Fibroblast of skin of right biceps (primary cell): ENCODE results near the gene COL26A1.
"Not testable (repeated sequence)": the region's sequence is repeated elsewhere in the genome, so short reads cannot be mapped to it uniquely, and the experiment has no call there.

Experiments
- DNase-seq: peaks from one replicate; pipeline ENCODE4 v3.0.0-alpha.2; 2013

The COL26A1 gene

DNA sequence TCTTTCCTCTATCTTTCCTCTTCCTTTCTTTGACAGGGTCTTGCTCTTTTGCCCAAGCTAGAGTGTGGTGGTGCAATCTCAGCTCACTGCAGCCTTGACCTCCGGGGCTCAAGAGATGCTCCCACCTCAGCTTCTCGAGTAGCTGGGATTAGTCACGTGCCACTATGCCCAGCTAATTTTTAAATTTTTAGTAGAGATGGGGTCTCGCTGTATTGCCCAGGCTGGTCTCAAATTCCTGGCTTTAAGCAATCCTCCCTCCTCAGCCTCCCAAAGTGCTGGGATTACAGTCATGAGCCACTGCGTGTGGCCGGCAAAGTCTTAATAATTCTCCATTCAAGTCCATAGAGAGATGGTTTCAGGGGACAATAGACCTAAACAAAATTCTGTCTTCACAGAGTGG lies 40.2 kb downstream of the COL26A1 start:
- DNase-seq, result no peak

DNA sequence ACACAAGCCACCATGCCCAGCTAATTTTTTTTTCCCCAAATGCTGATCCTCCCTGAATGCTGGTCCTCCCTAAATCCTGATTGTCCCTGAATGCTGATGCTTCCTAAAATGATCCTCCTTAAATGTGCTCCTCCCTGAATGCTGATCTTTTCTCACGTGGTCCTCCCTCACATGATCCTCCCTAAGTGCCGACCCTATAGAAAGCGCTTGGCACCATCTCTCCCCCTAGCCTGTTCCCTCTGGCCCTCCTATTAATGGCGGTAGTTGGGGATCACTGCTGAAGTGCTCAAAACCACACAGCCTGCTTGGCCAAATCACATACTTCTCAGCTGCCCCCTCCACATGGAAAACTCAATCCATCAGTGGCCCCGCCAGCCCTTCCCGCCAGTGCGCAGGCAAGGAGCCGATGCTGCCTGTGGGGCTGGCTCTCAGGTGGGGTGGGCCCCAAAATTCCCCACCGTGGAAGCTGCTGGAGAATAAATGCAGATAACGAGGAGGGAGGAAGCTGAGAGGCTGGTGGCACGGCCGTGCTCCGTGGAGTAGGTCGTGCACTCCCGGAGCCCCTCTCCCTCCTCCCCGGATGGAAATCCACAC lies 42.9 kb downstream of the COL26A1 start:
- no peak for DNase-seq

GRCh38 chr7:101410743-101411507 lies 48.2 kb downstream of the COL26A1 start:
- DNase-seq, result peak; percentile 30

GRCh38 chr7:101411508-101411874 lies 48.8 kb downstream of the COL26A1 start:
- DNase-seq, result no peak

- DNase-seq, result no peak
Measured at GRCh38 chr7:101412976-101413375, 50.3 kb downstream of the COL26A1 start.

- no peak for DNase-seq
Measured at GRCh38 chr7:101418694-101419093, 56.0 kb downstream of the COL26A1 start.

DNA sequence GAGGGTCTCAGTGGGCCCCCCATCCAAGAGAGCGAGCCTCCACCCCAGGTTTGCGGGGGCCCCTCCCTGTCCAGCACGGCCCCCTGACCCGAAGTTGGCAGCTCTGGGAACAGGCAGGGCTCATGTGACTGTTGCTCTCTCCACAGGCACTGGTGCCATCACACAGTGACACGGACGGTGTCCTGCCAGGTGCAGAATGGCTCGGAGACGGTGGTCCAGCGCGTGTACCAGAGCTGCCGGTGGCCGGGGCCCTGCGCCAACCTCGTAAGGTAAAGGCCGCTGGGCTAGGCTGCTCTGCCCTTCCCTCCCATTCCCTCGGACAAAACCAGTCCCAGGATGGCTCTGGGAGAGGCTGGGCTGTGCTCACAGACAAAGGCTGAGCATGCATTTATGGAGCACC lies 57.2 kb downstream of the COL26A1 start:
- no peak for DNase-seq

DNA sequence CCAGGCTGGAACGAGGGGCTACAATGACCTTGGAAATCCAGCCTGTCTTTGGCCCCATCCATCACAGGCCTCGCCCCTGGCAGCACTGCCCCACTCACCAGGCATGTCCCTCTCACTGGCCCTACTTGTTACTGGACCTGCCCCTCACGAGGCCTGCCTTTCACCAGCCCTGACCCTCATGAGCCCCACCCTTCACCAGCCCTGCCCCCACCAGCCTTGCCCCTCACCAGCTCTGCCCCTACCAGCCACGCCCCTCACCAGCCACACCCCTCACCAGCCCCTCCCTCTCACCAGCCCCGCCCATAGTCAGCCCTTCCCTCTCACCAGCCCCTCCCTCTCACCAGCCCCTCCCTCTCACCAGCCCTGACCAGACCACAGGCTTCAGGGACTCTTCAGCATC lies 57.8 kb downstream of the COL26A1 start:
- no peak for DNase-seq

DNA sequence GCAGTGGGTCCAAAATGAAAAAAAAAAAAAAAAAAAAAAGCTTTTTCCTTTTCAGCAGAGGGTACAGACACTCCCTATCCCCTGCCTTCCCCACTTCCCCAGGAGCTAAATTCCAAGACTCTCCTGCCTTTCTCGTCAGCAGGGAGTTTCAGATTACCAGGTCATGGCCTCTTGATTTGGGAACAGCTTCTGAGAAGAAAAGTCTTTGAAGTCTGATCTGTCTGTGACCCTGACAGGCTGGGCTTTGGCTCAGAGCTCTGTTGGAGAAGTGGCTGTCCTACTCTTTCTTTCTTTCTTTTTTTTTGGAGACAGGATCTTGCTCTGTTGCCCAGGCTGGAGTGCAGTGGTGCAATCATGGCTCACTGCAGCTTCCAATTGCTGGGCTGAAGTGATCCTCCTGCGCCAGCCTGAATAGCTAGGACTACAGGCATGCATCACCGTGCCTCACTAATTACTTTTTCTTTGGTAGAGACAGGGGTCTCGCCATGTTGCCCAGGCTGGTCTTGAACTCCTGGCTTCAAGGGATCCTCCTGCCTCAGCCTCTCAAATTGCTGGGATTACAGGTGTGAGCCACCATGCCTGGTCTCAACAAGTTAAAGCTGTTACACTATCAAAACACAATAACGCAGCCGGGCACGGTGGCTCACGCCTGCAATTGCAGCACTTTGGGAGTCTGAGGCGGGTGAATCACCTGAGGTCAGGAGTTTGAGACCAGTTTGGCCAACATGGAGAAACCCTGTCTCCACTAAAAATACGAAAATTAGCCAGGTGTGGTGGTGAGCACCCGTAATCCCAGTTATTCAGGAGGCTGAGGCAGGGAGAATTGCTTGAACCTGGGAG lies 59.9 kb downstream of the COL26A1 start:
- DNase-seq, result no peak

DNA sequence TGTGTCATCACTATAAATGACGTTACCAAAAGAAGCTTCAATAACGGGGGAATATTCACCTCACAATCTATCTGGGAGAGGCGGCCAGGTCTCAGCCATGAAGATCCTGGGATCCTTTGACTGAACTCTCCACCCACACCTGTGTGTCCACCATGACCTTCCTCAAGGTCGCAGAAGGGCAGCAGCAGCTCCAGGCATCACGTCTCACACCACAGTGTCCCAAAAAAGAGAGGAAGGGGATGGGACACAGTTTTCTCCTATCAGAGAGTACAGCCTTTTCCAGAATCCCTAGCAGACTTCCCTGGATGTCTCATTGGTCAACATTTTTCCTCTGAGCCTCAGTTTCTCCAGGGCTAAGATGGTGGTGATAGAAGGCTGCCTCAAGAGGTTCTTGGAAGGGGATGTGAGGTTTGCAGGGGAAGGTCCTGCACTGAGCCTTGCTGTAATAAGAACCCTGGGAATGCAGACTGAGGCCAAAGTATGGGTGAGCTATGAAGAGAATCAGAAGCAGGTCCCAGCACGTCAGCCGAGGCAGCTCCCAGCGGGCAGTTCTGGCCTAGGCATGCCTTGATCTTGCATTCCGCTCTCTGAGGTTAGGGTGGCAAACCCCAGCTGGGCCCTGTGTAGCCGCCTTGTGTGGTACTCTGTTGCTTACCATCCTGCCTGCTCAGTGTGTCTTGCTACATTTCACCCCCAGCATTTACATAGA lies 63.8 kb downstream of the COL26A1 start:
- no peak for DNase-seq

DNA sequence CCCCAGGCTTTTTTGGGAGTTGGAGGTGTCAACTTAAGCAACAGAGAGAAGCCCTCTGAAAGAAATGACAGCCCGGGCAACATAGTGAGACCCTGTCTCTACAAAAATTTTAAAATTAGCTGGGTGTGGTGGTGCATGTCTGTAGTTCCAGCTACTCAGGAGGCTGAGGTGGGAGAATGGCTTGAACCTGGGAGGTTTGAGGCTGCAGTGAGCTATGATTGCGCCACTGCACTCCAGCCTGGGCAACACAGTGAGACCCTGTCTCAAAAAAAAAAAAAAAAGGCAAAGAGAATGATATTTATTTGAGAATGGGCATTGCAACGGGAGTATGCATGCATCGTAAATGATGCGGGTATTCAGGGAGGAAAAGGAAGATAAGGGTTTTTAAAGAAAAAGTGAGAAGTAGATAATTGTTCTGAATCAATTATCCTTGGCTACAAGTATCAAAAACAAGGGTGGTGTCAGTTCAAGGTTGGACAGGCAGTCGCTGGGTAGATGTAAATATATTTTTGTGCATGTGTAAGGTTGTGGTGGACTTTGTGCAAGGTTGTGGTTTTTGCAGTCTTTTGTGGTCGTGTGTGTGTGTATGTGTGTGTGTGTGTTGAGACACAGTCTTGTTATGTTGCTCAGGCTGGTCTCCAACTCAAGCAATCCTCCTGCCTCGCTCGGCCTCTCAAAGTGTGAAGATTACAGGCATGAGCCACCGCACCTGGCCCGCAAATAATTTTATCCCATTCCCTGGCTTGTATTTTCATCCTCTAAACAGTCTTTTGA lies 65.6 kb downstream of the COL26A1 start:
- DNase-seq, result no peak

GRCh38 chr7:101432316-101432715 lies 69.6 kb downstream of the COL26A1 start:
- no peak for DNase-seq

DNA sequence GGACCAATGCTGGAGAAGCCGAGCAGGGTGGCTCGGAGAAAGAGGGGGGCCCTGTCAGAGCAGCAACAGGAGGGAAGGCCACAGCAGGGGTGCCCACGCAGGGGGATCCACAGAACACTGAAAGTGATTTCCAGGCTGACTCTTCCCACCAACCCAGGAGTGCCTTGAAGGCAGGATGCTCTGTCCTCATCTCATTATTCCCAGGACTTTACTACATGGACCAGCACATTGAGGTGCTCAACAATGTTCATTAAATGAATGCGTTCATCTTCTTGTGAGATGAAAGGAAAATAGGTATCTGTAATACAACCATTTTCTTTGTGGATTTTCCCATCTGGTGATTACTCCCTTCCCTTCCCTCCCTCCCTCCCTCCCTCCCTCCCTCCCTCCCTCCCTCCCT lies 71.0 kb downstream of the COL26A1 start:
- no peak for DNase-seq

DNA sequence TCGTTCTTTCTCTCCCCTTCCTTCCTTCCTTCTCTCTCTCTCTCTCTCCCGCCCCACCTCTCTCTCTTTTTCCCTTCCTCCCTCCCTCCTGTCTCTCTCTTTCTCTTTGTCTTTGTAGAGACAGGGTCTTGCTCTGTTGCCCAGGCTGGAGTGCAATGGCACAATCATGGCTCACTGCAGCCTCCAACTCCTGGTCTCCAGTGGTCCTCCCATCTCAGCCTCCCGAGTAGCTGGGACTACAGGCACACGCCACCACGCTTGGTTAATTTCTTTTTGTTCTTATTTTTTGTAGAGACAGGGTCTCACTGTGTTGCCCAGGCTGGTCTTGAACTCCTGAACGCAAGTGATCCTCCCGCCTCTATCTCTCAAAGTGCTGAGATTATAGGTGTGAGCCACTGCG lies 71.5 kb downstream of the COL26A1 start:
- not testable (repeated sequence) for DNase-seq

DNA sequence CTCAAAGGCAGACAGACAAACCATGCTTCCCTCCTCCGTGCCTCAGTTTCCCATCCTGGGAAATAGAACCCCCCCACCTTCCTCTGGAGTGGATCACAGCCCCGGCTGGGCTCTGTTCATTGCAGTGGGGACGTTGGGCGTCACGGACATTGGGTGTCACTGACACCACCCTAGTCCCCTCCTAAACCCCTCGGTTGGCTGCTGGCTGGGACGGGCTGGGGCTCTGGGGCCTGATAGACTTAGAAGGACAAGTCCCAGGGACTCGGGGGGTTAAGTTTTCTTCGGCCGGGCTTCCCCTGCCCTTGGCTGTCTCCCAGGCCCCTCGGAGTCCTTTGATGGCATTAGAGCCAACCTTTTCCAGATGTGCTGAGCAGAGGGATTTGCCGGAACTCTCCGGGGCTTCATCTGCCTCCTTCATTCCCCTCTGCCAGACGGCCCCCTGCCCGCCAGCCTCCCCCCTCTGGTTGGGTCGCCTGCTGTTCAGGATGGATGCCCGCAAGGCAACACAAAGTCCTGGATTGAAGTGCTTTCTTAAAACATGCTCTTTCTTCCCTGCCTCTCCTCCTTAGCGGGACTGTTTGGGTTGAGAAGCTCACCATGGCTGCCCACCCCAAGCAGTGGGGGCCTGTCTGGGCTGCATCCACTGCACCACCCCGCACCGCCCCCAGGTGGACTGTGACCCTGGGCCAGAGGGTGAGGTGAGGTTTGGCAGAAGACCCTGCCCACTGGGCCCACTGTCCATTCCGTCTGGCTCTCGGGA lies 73.0 kb downstream of the COL26A1 start:
- DNase-seq, result no peak

DNA sequence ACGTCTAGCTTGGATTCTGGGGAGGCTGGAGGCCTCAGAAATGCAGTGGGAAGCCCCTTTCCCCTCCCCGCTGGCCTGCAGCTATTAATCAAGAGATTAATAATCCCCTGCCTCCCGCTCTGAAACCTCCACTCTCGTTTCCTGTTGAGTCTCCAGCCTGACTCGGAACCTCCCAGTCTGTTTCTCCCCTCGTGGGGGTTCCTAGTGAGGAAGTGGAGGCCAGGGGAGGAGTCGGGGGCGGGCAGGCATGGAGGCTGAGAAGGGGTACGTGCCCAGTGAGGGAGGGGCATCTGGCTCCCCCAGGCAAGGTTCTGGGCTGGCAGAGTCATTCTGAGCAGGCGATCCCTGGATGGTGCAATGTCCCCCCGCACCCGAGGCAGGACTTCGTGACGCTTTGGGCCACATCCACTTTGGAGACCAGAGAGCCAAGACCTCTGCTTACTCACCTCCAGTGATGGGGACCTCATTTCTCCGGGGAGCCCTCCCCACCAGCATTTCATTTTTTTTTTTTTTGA lies 73.6 kb downstream of the COL26A1 start:
- no peak for DNase-seq

GRCh38 chr7:101436857-101437576 lies 74.3 kb downstream of the COL26A1 start:
- no peak for DNase-seq

- no peak for DNase-seq
Measured at GRCh38 chr7:101441890-101442289, 79.2 kb downstream of the COL26A1 start.

DNA sequence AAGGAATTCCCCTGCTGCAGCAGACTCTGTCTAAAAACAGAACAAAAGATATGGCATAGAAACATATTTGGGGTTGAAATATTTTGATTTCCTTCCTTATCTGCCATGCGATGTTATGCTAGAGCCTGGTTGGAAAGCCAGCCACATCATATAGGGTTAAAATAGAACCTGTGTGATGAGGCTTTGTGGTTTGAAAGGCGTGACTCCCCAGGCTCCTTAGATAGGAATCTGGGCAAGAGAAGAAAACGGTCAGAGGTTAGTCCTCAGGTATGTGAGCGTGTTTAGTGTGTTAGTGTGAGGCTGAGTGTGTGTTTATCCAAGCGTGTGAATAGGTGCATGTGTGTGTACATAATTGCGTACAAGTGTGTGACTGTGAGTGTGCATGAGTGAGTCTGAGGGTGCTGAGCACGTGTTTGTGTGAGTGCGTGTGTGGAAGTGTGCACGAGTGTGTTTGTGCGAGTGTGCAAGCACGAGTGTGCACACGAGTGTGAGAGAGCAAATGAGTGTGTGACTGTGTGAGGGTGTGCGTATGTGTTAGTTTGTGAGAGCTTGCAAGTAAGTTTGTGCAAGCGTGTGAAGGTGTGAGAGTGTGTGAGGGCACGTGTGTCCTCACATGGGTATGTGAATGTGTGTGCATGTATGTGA lies 79.9 kb downstream of the COL26A1 start:
- DNase-seq, result no peak

DNA sequence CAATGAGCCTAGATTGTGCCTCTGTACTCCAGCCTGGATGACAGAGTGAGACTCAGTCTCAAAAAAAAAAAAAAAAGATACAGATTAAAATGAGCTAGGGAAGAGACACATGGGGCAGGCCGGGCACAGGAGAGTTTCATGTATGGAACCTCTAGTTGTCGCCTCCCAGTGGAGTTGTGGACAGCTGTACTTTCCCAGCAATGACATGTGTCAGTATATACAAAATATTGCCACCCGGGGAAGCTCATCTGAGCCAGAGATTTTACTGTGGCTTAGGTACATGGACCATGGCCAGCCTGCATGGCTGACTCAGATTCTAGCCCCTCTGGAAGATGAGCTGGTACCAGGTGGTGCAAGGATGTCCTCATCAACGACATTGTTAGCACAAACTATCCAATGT lies 87.4 kb downstream of the COL26A1 start:
- no peak for DNase-seq
